22Rv1 (cell line): Measurements from ENCODE around the gene ZNF716.

Source experiments
- ZFX ChIP-seq: fragments of 450-650 bp; IDR thresholded peaks from 2 replicates; pipeline ENCODE4 v1.6.1; 2017; ENCODE audit warnings: antibody characterized with exemption, borderline replicate concordance
- TF ChIP-seq, protein P1 (sequence below): fragments of 450-650 bp; IDR thresholded peaks from 2 replicates; pipeline ENCODE4 v1.5.1; 2017; ENCODE audit warnings: mild to moderate bottlenecking

DNA sequence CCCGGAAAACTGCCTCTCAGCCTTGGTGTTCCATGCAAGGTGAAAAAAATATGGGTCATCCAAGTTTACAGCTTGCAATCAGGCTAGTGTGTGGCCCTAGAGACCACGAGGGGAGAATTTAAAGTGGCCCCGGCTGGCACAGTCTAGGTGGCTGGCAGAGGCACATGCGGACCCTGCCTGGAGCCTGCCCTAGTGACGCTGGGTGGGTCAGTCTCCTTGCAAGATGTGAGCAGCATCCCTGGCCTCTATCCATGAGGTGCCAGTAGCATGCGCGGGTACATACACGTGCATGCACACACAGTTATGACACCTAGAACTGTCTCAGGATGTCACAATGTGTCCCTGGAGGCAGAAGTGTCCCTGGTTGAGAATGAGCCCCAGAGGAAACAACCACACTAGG, 22.4 kb upstream of the ZNF716 start:
- TF ChIP-seq, protein P1, sequence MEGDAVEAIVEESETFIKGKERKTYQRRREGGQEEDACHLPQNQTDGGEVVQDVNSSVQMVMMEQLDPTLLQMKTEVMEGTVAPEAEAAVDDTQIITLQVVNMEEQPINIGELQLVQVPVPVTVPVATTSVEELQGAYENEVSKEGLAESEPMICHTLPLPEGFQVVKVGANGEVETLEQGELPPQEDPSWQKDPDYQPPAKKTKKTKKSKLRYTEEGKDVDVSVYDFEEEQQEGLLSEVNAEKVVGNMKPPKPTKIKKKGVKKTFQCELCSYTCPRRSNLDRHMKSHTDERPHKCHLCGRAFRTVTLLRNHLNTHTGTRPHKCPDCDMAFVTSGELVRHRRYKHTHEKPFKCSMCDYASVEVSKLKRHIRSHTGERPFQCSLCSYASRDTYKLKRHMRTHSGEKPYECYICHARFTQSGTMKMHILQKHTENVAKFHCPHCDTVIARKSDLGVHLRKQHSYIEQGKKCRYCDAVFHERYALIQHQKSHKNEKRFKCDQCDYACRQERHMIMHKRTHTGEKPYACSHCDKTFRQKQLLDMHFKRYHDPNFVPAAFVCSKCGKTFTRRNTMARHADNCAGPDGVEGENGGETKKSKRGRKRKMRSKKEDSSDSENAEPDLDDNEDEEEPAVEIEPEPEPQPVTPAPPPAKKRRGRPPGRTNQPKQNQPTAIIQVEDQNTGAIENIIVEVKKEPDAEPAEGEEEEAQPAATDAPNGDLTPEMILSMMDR = no peak
- no peak for TF ChIP-seq ZFX
